ENCODE data around the gene MT1E.
"Not testable (repeated sequence)": the region's sequence is repeated elsewhere in the genome, so short reads cannot be mapped to it uniquely, and the experiment has no call there.

DNA sequence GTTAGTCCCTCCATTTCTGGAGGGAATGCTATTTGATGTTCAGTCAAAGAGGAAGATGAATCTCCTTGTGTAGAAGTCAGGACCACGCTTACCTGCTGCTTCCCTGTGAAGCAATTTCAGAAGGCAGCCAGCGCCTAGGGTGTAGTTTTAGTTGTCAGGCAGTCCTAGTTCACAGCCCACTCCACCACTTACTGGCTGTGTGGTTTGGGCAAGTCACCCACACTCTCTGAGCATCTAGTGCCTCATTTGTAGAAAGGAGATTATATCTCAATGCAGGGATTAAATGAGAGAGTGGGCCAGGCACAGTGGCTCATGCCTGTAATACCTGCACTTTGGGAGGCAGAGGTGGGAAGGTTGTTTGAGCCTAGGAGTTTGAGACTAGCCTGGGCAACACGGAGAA, 46.6 kb downstream of the MT1E start:
- TF ChIP-seq CTCF, POLR2A (IDR thresholded peaks at IDR 0.05): not testable (repeated sequence)
